IgD-negative memory B cell (primary cell): ENCODE measurements around the gene PERP. TPM values are rescaled to one million over a fixed set of nuclear protein-coding genes. Genes with fewer than 3 reads are reported as not detected.

ENCODE experiments used
- H3K27ac Mint-ChIP-seq, 3 donors: one replicate each; pipeline ENCODE4 v1.8.0; 2020 to 2022; ENCODE audit warnings: mild to moderate bottlenecking in 3 of 3, mixed read lengths in 3 of 3, moderate library complexity in 1 of 3
- H3K27me3 Mint-ChIP-seq: one replicate; pipeline ENCODE4 v1.8.0; 2021; ENCODE audit warnings: mixed read lengths
- H3K36me3 Mint-ChIP-seq: one replicate; pipeline ENCODE4 v1.8.0; 2020; ENCODE audit warnings: mild to moderate bottlenecking, mixed read lengths
- H3K4me1 Mint-ChIP-seq, 3 donors: one replicate each; pipeline ENCODE4 v1.8.0; 2020 to 2022; ENCODE audit warnings: mixed read lengths in 3 of 3, mild to moderate bottlenecking in 1 of 3
- H3K4me3 Mint-ChIP-seq, 4 donors: one replicate each; pipeline ENCODE4 v1.8.0; 2020 to 2022; ENCODE audit warnings: mild to moderate bottlenecking in 4 of 4, mixed read lengths in 4 of 4, moderate library complexity in 3 of 4
- H3K9me3 Mint-ChIP-seq, 3 donors: one replicate each; pipeline ENCODE4 v1.8.0; 2020 to 2021; ENCODE audit warnings: mixed read lengths in 3 of 3, mild to moderate bottlenecking in 1 of 3
- polyA plus RNA-seq: library from polyadenylated mRNA; unstranded; fragments of 300-500 nt; fragmentation: Illumina TruSeq; gene quantifications from one replicate; pipeline ENCODE4 v1.2.3, GENCODE V29; 2021

The PERP gene
- polyA plus RNA-seq, 1 donor from 2014 or later = 2.1 TPM

GRCh38 chr6:138110229-138110628 lies 3.0 kb upstream of the PERP start:
- peaks cover 7 to 12% (median 8%) of the 10 kb centered on the region in 3 donors for H3K4me1 Mint-ChIP-seq
- no peaks in the 10 kb centered on the region for H3K36me3 Mint-ChIP-seq
- H3K4me3 Mint-ChIP-seq = no peak overlapping the region
- no peak overlapping the region for H3K27ac Mint-ChIP-seq
- peaks cover 17% of the 10 kb centered on the region for H3K27me3 Mint-ChIP-seq
- no peaks in the 10 kb centered on the region for H3K9me3 Mint-ChIP-seq

- Mint-ChIP-seq H3K4me3 (peak overlapping the region; percentile 0 to 59 (median 26)), H3K27me3 (peaks cover 18% of the 10 kb centered on the region), H3K9me3 (no peaks in the 10 kb centered on the region), H3K27ac (no peak overlapping the region), H3K4me1 (peaks cover 7 to 12% (median 8%) of the 10 kb centered on the region in 3 donors), H3K36me3 (no peaks in the 10 kb centered on the region)
Observed at GRCh38 chr6:138109042-138109997, 2.1 kb upstream of the PERP start.

GRCh38 chr6:138107752-138108592 lies 753 bp upstream of the PERP start:
- peak overlapping the region; percentile 88 to 95 (median 92) for H3K4me3 Mint-ChIP-seq
- peak overlapping the region; percentile 11 to 67 (median 28) for H3K27ac Mint-ChIP-seq
- H3K36me3 Mint-ChIP-seq = no peaks in the 10 kb centered on the region
- peaks cover 7 to 12% (median 8%) of the 10 kb centered on the region in 3 donors for H3K4me1 Mint-ChIP-seq
- no peaks in the 10 kb centered on the region for H3K9me3 Mint-ChIP-seq
- H3K27me3 Mint-ChIP-seq = peaks cover 22% of the 10 kb centered on the region

- Mint-ChIP-seq H3K4me3 (peak overlapping the region; percentile 88 to 93 (median 92)), H3K27me3 (peaks cover 22% of the 10 kb centered on the region), H3K9me3 (no peaks in the 10 kb centered on the region), H3K4me1 (peaks cover 7 to 12% (median 8%) of the 10 kb centered on the region in 3 donors), H3K36me3 (no peaks in the 10 kb centered on the region), H3K27ac (peak overlapping the region in 1 of 3 donors; percentile 60)
Observed at GRCh38 chr6:138106665-138107077, 548 bp downstream of the PERP start.

GRCh38 chr6:138105880-138106664 lies 1.1 kb downstream of the PERP start:
- Mint-ChIP-seq H3K4me1 (peaks cover 7 to 12% (median 8%) of the 10 kb centered on the region in 3 donors), H3K9me3 (no peaks in the 10 kb centered on the region), H3K27me3 (peaks cover 22% of the 10 kb centered on the region), H3K4me3 (peak overlapping the region; percentile 88 to 93 (median 92)), H3K27ac (peak overlapping the region in 1 of 3 donors; percentile 81), H3K36me3 (no peaks in the 10 kb centered on the region)

GRCh38 chr6:138105446-138105845 lies 1.8 kb downstream of the PERP start:
- Mint-ChIP-seq H3K4me3 (peak overlapping the region in 2 of 4 donors; percentile 8 to 42), H3K27me3 (peaks cover 19% of the 10 kb centered on the region), H3K4me1 (peaks cover 7 to 12% (median 8%) of the 10 kb centered on the region in 3 donors), H3K36me3 (no peaks in the 10 kb centered on the region), H3K9me3 (no peaks in the 10 kb centered on the region), H3K27ac (no peak overlapping the region)

- no peaks in the 10 kb centered on the region for H3K9me3 Mint-ChIP-seq
- H3K27ac Mint-ChIP-seq = no peak overlapping the region
- H3K4me1 Mint-ChIP-seq = peaks cover 7 to 12% (median 8%) of the 10 kb centered on the region in 3 donors
- no peaks in the 10 kb centered on the region for H3K36me3 Mint-ChIP-seq
- no peak overlapping the region for H3K4me3 Mint-ChIP-seq
- peaks cover 19% of the 10 kb centered on the region for H3K27me3 Mint-ChIP-seq
Observed at GRCh38 chr6:138104618-138105213, 2.5 kb downstream of the PERP start.

- peaks cover 7 to 10% (median 8%) of the 10 kb centered on the region in 3 donors for H3K4me1 Mint-ChIP-seq
- H3K36me3 Mint-ChIP-seq = no peaks in the 10 kb centered on the region
- H3K4me3 Mint-ChIP-seq = no peak overlapping the region
- no peak overlapping the region for H3K27ac Mint-ChIP-seq
- peaks cover 19% of the 10 kb centered on the region for H3K27me3 Mint-ChIP-seq
- peaks cover 0 to 2% (median 0%) of the 10 kb centered on the region in 3 donors for H3K9me3 Mint-ChIP-seq
Observed at GRCh38 chr6:138103871-138104270, 3.3 kb downstream of the PERP start.

- peaks cover 0 to 4% (median 0%) of the 10 kb centered on the region in 3 donors for H3K4me1 Mint-ChIP-seq
- H3K27me3 Mint-ChIP-seq = peaks cover 19% of the 10 kb centered on the region
- H3K9me3 Mint-ChIP-seq = peaks cover 0 to 8% (median 3%) of the 10 kb centered on the region in 3 donors
- H3K36me3 Mint-ChIP-seq = peaks cover 2% of the 10 kb centered on the region
- no peak overlapping the region for H3K4me3 Mint-ChIP-seq
- H3K27ac Mint-ChIP-seq = peak overlapping the region in 1 of 3 donors; percentile 54
Observed at GRCh38 chr6:138101946-138102731, 5.1 kb downstream of the PERP start.

- Mint-ChIP-seq H3K36me3 (peaks cover 2% of the 10 kb centered on the region), H3K4me3 (no peak overlapping the region), H3K9me3 (peaks cover 0 to 8% (median 3%) of the 10 kb centered on the region in 3 donors), H3K4me1 (no peaks in the 10 kb centered on the region), H3K27ac (no peak overlapping the region), H3K27me3 (peaks cover 14% of the 10 kb centered on the region)
Observed at GRCh38 chr6:138099832-138100231, 7.4 kb downstream of the PERP start.

- H3K27me3 Mint-ChIP-seq = peaks cover 9% of the 10 kb centered on the region
- no peak overlapping the region for H3K27ac Mint-ChIP-seq
Observed at GRCh38 chr6:138098306-138098705, 8.9 kb downstream of the PERP start.

GRCh38 chr6:138094260-138094659 lies 13.0 kb downstream of the PERP start:
- peaks cover 2% of the 10 kb centered on the region for H3K36me3 Mint-ChIP-seq
- no peaks in the 10 kb centered on the region for H3K4me1 Mint-ChIP-seq

More at GRCh38 chr6:138098306-138098705, 8.9 kb downstream of the PERP start:
- H3K4me3 Mint-ChIP-seq = peak overlapping the region in 1 of 4 donors; percentile 29
- peaks cover 2% of the 10 kb centered on the region for H3K36me3 Mint-ChIP-seq
- no peaks in the 10 kb centered on the region for H3K4me1 Mint-ChIP-seq
- peaks cover 0 to 8% (median 3%) of the 10 kb centered on the region in 3 donors for H3K9me3 Mint-ChIP-seq

GRCh38 chr6:138093632-138094031 lies 13.6 kb downstream of the PERP start:
- H3K4me3 Mint-ChIP-seq = no peak overlapping the region
- H3K9me3 Mint-ChIP-seq = peaks cover 0 to 3% (median 3%) of the 10 kb centered on the region in 3 donors
- no peak overlapping the region for H3K27ac Mint-ChIP-seq
- peaks cover 12% of the 10 kb centered on the region for H3K27me3 Mint-ChIP-seq
- peaks cover 2% of the 10 kb centered on the region for H3K36me3 Mint-ChIP-seq
- no peaks in the 10 kb centered on the region for H3K4me1 Mint-ChIP-seq

More at GRCh38 chr6:138094260-138094659, 13.0 kb downstream of the PERP start:
- Mint-ChIP-seq H3K27ac (no peak overlapping the region), H3K4me3 (no peak overlapping the region), H3K27me3 (peaks cover 12% of the 10 kb centered on the region), H3K9me3 (peaks cover 0 to 8% (median 3%) of the 10 kb centered on the region in 3 donors)
